ENCODE data around the gene ANP32E.

DNA sequence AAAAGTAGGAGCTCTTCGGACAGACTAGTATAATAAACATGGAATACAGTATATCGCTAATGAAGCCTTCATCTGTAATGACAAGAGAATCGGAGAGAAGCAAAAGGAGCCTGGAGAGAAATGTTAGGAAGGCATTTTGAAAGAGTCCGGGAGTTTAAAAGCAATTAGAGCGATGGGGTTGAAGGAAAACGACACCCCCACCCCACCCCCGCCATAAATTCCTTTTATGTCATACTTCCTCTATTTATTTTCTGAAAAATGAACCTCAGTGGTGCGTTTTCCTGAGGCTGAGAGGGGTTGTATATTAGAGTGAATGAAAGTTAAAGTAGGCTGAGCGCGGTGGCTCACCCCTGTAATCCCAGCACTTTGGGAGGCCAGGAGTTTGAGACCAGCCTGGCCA is 33.5 kb upstream of the ANP32E start:
- TF ChIP-seq, protein P1, sequence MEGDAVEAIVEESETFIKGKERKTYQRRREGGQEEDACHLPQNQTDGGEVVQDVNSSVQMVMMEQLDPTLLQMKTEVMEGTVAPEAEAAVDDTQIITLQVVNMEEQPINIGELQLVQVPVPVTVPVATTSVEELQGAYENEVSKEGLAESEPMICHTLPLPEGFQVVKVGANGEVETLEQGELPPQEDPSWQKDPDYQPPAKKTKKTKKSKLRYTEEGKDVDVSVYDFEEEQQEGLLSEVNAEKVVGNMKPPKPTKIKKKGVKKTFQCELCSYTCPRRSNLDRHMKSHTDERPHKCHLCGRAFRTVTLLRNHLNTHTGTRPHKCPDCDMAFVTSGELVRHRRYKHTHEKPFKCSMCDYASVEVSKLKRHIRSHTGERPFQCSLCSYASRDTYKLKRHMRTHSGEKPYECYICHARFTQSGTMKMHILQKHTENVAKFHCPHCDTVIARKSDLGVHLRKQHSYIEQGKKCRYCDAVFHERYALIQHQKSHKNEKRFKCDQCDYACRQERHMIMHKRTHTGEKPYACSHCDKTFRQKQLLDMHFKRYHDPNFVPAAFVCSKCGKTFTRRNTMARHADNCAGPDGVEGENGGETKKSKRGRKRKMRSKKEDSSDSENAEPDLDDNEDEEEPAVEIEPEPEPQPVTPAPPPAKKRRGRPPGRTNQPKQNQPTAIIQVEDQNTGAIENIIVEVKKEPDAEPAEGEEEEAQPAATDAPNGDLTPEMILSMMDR (IDR thresholded peaks at IDR 0.05 in 2 of 3, conservative IDR thresholded peaks at IDR 0.05 in 1 of 3; ENCODE audit: borderline replicate concordance in 1 of 3, insufficient read depth in 1 of 3, low read depth in 2 of 3, low read length in 2 of 3), result no peak
- TF ChIP-seq ZNF274 (IDR thresholded peaks at IDR 0.05; ENCODE audit: low read depth, low read length) (no peak), POLR2A (IDR thresholded peaks at IDR 0.05; ENCODE audit: borderline replicate concordance, extremely low read depth, insufficient read depth, insufficient read length) (no peak), JUND (IDR thresholded peaks at IDR 0.05) (no peak), EZH2phosphoT487 (IDR thresholded peaks at IDR 0.05; ENCODE audit: borderline replicate concordance) (no peak), RAD21 (IDR thresholded peaks at IDR 0.05; ENCODE audit: low read depth) (no peak), EZH2 (IDR thresholded peaks at IDR 0.05) (no peak)
- TF ChIP-seq, protein P2, sequence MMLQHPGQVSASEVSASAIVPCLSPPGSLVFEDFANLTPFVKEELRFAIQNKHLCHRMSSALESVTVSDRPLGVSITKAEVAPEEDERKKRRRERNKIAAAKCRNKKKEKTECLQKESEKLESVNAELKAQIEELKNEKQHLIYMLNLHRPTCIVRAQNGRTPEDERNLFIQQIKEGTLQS (IDR thresholded peaks at IDR 0.05), result no peak
- TF ChIP-seq, protein P3, sequence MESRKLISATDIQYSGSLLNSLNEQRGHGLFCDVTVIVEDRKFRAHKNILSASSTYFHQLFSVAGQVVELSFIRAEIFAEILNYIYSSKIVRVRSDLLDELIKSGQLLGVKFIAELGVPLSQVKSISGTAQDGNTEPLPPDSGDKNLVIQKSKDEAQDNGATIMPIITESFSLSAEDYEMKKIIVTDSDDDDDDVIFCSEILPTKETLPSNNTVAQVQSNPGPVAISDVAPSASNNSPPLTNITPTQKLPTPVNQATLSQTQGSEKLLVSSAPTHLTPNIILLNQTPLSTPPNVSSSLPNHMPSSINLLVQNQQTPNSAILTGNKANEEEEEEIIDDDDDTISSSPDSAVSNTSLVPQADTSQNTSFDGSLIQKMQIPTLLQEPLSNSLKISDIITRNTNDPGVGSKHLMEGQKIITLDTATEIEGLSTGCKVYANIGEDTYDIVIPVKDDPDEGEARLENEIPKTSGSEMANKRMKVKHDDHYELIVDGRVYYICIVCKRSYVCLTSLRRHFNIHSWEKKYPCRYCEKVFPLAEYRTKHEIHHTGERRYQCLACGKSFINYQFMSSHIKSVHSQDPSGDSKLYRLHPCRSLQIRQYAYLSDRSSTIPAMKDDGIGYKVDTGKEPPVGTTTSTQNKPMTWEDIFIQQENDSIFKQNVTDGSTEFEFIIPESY (IDR thresholded peaks at IDR 0.05; ENCODE audit: extremely low read depth, insufficient replicate concordance, low read length), result no peak
